GM15510 (cell line): ENCODE results near the gene PSMB3.

ENCODE experiments used
- POLR2A ChIP-seq: IDR thresholded peaks from 3 replicates; pipeline ENCODE4 v1.6.1; 2011; ENCODE audit warnings: borderline replicate concordance; ENCODE audit not compliant: insufficient read length; ENCODE audit errors: extremely low read depth

PSMB3 gene

GRCh38 chr17:38727736-38728135, 24.8 kb upstream of the PSMB3 start:
- TF ChIP-seq POLR2A, result no peak

DNA sequence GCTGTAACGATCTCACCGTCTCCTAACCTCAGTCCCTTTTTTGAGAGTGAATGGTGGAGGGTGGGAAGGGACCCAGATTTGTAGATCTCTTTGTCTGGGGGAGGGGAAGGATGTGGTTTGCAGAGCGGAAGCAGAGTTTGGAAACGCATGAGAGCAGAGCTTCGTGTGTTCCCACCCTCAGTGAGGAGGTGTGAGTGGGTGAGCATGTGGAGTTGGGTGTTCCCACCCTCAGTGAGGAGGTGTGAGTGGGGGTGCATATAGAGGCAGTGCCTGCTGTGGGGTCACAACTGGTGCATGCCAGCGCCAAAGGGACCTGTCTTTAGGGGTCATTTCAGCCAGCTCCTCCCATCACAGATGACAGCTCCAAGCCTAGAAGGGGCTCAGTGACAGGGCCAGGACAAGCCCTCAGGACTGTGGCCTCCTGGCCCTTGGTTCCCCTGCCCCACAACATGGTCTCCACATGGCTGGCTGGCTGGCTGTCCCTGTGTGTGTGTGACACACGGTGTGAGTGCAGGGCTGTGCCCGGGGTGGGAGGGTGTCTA, 24.2 kb upstream of the PSMB3 start:
- TF ChIP-seq POLR2A, result no peak

GRCh38 chr17:38729368-38729885, 23.1 kb upstream of the PSMB3 start:
- no peak for TF ChIP-seq POLR2A

- TF ChIP-seq POLR2A, result no peak
Observed at GRCh38 chr17:38729886-38730525, 22.5 kb upstream of the PSMB3 start, which contains the start of gene CISD3. Gene CISD3 (plus strand): TSS chr17:38730341. CDS start chr17:38730359, 18 bp downstream.

GRCh38 chr17:38730526-38731379, 21.8 kb upstream of the PSMB3 start:
- TF ChIP-seq POLR2A, result no peak

- no peak for TF ChIP-seq POLR2A
Observed at GRCh38 chr17:38731526-38732294, 20.8 kb upstream of the PSMB3 start.

DNA sequence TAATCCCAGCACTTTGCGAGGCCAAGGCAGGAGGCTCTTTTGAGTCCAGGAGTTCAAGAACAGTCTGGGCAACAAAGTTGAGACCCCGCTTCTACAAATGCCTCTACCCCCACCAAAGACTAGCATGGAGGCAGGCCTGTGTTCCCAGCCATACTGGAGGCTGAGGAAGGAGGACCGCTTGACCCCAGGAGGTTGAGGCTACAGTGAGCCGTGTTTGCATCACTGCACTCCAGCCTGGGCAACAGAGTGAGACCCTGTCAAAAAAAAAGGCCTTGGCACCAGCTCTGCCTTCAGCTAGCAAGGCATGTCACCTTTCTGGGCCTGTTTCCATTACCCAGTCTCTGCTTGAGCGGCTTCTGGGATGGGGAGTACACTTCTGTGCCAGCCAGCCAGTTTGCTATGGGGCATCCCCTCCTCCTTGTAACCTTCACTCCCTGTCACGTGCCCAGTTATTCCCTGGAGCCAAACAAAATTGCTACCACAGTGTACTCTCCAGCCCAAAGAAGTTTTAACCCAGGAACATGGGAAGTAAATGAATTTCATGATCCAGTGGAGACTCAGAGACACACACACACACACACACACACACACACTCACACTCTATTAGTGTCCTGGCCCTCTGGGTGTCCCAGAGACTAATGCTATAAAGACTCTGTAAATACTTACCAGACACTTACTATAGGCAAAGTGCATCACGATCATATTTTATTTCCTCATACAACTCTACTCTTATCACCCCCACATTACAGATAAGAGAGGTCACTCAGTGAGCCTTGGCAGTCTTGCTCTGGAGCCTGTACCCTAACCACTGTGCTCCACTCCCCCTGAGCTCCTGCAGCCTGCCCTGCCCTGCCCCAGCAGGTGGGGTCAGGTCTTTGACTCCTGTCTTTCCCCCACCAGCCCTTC, 19.9 kb upstream of the PSMB3 start:
- no peak for TF ChIP-seq POLR2A

DNA sequence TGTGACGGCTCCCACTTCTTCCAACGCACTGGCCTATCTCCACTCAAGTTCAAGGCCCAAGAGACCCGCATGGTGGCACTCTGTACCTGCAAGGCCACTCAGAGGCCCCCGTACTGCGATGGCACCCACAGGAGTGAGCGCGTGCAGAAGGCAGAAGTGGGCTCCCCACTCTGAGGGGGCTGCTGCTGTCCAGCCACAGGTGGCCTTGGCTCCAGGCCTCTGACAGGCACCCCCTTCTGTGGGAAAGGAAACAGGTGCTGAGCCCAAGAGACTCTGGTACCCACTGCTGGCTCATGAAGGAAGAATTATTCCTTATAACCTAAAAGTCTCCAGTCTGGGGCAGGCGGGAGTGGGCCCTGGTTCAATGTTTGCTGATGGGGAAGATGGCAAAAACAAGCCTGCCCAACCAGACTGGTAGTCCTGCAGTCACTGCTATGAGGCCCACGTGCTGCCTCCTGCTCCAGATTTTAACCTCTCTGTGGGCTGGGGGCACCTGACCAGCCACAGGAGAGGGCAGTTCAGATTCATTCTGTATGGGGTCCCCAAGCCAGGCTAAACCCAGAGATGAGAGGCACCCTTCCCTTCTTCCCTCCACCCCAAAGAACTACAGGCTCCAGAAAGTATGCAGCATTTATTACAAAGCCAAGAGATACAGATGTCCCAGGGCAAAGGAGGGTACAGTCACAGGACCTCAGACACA, 19.1 kb upstream of the PSMB3 start:
- TF ChIP-seq POLR2A, result no peak

GRCh38 chr17:38733982-38734973, 18.3 kb upstream of the PSMB3 start:
- TF ChIP-seq POLR2A, result no peak

DNA sequence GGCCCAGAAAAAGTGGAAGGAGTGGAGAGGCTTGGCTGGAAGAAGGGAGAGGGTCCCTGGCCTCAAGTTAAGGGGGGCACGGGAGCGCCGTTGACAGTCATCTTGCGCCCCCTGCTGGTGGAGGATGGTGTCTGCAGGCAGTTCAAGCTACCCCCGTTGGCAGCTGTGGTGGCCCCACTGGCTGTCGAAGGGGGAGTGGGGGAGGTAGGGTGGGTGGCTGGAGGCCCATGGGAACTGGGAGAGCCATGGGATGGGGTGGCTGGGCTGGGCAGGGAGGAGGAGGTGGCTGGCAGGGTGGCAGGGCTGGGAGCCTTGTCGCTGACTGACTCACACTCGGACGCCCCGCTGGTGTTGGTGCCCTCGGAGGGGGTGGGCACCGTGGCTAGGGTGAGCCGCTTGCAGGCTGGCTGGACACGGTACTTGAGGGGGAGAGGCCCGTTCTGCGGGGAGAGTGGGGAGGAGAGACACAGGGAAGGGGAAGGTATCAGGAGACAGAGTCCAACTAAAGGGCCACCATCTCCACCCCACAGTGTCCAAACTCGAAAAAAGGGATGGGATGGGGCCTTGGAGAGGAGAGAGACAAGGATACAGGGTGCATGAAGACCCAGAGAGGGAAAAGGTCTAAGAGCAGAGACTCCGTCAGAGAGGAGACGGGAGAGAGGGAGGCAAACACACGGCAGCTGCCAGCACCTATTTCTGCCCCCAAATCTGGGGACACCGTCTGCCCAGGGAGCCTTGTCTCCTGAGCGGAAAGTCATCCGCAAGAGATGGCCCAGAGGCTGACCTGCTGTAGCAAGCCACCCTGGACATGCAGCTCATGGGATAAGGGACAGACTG, 17.2 kb upstream of the PSMB3 start:
- no peak for TF ChIP-seq POLR2A

- TF ChIP-seq POLR2A, result no peak
Observed at GRCh38 chr17:38738007-38738662, 14.4 kb upstream of the PSMB3 start.
